Progenitor cell of endocrine pancreas (in vitro differentiated cells): ENCODE measurements around the gene CADM1. TPM values are rescaled to one million over a fixed set of nuclear protein-coding genes. Genes with fewer than 3 reads are reported as not detected.

Experiments
- DNase-seq: peaks from one replicate; pipeline ENCODE4 v3.0.0; 2021; ENCODE audit warnings: low spot score; ENCODE audit not compliant: unreplicated experiment
- H3K27ac Mint-ChIP-seq: 2 replicates; pipeline ENCODE4 v1.8.0; 2021; ENCODE audit warnings: mild to moderate bottlenecking, moderate library complexity, mixed read lengths
- H3K27me3 Mint-ChIP-seq: 2 replicates; pipeline ENCODE4 v1.8.0; 2021; ENCODE audit warnings: mixed read lengths
- H3K36me3 Mint-ChIP-seq: 2 replicates; pipeline ENCODE4 v1.8.0; 2022; ENCODE audit warnings: mixed read lengths; ENCODE audit not compliant: insufficient read depth
- H3K4me1 Mint-ChIP-seq: 2 replicates; pipeline ENCODE4 v1.8.0; 2021; ENCODE audit warnings: low read depth, mixed read lengths
- H3K4me3 Mint-ChIP-seq: 2 replicates; pipeline ENCODE4 v1.8.0; 2021; ENCODE audit warnings: low read depth, mild to moderate bottlenecking, moderate library complexity, mixed read lengths
- H3K9me3 Mint-ChIP-seq: 2 replicates; pipeline ENCODE4 v1.8.0; 2021; ENCODE audit warnings: low read depth, mixed read lengths
- CTCF ChIP-seq: fragments of 200-600 bp; sonication (generic); IDR thresholded peaks from one replicate; pipeline ENCODE4 v1.5.0; 2021; ENCODE audit warnings: antibody characterized with exemption, mild to moderate bottlenecking; ENCODE audit not compliant: unreplicated experiment
- total RNA-seq: library from RNA; stranded (reverse); gene quantifications from 2 replicates; pipeline ENCODE4 v1.2.1, GENCODE V29; 2021

CADM1 gene
- total RNA-seq, 1 donor from 2014 or later = 147 TPM

DNA sequence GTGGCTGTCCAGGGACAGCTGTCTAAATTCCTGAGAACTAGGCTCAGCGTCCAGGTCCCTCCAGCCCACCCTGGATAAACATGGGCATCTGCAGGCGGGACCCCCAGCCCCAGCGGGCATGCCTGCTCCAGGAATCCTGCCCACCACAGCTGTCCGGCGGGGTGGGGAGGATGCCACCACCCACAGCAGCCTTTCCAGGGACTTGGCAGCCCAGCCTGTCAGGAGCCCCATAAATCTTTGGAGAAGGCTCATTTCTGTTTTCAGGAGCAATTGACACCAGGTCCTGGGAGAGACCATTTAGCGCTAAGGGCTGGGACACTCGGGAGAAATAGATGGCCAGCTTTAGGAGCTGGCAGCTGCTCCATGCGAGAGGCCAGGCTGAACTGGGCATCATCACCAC is 358.9 kb downstream of the CADM1 start:
- no peaks in the 10 kb centered on the region for H3K36me3 Mint-ChIP-seq
- no peaks in the 10 kb centered on the region for H3K9me3 Mint-ChIP-seq
- H3K4me3 Mint-ChIP-seq = no peak overlapping the region
- peaks cover 3% of the 10 kb centered on the region for H3K4me1 Mint-ChIP-seq
- DNase-seq = no peak
- H3K27me3 Mint-ChIP-seq = peaks cover 21% of the 10 kb centered on the region
- no peak for TF ChIP-seq CTCF
- H3K27ac Mint-ChIP-seq = no peak overlapping the region

- Mint-ChIP-seq H3K27me3 (peaks cover 23% of the 10 kb centered on the region), H3K4me3 (no peak overlapping the region), H3K4me1 (peaks cover 5% of the 10 kb centered on the region), H3K27ac (no peak overlapping the region), H3K36me3 (no peaks in the 10 kb centered on the region), H3K9me3 (no peaks in the 10 kb centered on the region)
- DNase-seq = no peak
- TF ChIP-seq CTCF = no peak
Measured at GRCh38 chr11:115144914-115145313, 359.3 kb downstream of the CADM1 start.

- Mint-ChIP-seq H3K4me3 (no peak overlapping the region), H3K36me3 (no peaks in the 10 kb centered on the region), H3K4me1 (peaks cover 13% of the 10 kb centered on the region), H3K27me3 (peaks cover 29% of the 10 kb centered on the region), H3K27ac (no peak overlapping the region), H3K9me3 (no peaks in the 10 kb centered on the region)
- TF ChIP-seq CTCF = no peak
- DNase-seq = no peak
Measured at GRCh38 chr11:115144014-115144413, 360.2 kb downstream of the CADM1 start.

DNA sequence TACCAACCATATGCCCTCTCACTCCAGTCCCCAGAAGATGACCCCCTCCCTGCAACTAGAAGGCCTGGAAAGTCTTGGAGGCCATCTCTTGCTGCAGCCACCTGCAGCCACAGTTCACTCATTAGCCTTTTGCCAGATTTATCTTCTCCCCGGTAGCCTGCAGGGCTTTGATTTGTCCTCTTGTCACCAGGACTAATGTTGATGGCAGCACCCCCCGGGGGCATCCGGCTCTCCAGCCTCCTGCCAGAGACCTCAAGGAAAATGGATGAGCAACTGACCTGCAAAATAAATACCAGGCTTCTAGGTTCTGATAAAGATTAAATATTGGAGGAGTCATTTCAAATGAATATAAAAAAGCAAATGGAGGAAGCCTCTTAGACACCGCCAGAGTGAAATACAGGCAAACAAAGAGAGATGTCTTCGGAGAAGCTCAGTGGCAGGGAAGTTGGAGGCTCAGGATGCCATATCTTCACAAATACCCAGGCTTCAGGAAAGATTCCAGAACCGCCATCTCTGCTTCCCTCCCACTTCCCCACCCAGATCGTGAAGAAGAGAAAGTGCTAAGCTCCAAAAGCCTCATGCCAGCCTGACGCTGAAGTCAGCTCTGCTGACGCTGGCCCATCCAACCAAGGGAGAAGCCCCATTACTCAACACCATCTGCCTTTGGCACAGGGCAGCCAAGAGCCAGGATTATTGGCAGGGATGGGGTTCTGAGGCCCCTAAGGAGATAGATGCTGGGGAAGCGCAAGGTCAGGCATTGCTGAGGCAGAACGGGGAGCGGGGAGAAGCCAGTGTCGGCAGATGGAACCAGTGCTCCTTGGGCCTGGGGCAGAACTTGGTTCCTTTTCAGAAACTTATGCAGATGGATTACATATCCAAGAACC is 362.7 kb downstream of the CADM1 start:
- Mint-ChIP-seq H3K27ac (peak overlapping the region; percentile 84), H3K4me3 (no peak overlapping the region), H3K4me1 (peaks cover 13% of the 10 kb centered on the region), H3K36me3 (no peaks in the 10 kb centered on the region), H3K27me3 (peaks cover 38% of the 10 kb centered on the region), H3K9me3 (no peaks in the 10 kb centered on the region)
- no peak for DNase-seq
- no peak for TF ChIP-seq CTCF

DNA sequence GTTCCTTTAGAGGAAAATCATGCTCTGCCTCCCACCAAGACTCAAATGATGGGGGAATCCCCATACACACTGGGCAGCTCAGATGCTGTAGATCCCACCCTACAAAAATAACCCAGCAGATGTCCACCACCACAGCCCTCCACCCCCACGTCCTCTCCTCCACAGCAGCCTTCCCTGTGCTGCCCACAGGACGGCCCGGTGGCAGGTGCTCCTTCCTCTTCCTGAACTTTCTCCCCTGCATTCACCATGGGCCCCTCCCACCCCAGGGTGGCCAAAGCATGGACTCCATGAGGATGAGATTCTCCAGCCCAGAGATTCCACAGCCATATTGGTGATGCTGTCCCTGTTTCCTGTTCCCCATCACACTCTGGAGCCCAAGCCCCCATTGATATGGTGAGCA is 368.3 kb downstream of the CADM1 start:
- peak overlapping the region; percentile 4 for H3K27ac Mint-ChIP-seq
- DNase-seq = no peak
- no peak for TF ChIP-seq CTCF
- no peaks in the 10 kb centered on the region for H3K36me3 Mint-ChIP-seq
- peaks cover 24% of the 10 kb centered on the region for H3K27me3 Mint-ChIP-seq
- H3K9me3 Mint-ChIP-seq = peaks cover 3% of the 10 kb centered on the region
- peaks cover 10% of the 10 kb centered on the region for H3K4me1 Mint-ChIP-seq
- no peak overlapping the region for H3K4me3 Mint-ChIP-seq
